ENCODE results near the gene DPP3. TPM values are rescaled to one million over a fixed set of nuclear protein-coding genes. Genes with fewer than 3 reads are reported as not detected.
"Not testable (repeated sequence)": the region's sequence is repeated elsewhere in the genome, so short reads cannot be mapped to it uniquely, and the experiment has no call there.

Gene DPP3
- 51.1 TPM for polyA plus RNA-seq (2013, experiment 1 of 2)
- 46.3 TPM for polyA plus RNA-seq (2013, experiment 2 of 2)

DNA sequence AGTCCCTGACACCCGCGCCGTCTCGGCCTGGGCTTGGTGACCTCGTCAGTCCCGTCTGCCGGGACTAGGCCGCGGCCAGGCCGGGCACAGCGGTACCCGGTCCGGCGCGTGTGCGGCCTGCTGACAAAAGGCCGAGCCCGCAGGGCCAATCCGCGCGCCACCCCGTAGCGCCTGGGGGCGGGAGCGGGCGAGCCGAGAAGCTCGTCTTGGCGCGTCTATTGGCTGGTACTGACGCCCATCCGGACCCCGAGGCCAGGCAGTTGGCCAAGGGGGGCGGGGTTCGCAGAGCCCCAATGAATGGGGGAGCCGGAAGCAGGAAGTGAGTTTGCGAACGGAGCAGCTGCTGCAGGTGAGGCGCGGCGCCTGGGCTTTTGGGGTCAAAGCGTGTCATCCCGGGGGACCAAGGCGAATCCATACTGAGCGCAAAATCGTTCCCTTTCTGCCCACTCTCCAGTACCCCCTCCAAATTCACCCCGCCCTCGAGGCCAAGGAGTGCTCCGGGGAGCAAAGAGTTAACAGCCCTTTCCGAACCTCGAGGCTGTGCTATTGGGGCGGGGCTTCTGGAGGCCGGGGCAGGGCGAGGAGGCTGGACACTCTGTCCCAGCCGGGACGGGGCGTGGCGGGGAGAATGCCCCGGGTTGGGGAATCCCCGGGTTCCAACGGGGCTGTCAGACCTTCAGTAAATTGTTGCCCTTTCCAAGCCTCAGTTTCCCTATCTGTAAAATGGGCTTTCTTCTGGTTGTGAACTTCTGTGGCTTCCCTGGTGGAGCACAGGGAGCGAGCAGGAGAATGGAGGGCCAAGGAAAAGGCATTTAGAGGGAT is at the start of gene DPP3:
TSS of gene DPP3 (plus strand) at position 318 of the 822 bp plus-strand sequence. CDS start 1,767 bp downstream, outside the sequence.
- Histone ChIP-seq H3K4me3 (ENCODE audit: low read length) (peak within 1 kb of the TSS; percentile 85), H3K9me3 (ENCODE audit: insufficient read depth, low read depth, low read length) (no peaks in the 10 kb centered on the region), H3K9ac (ENCODE audit: low read depth, low read length) (peak within 1 kb of the TSS; percentile 92), H3K4me1 (ENCODE audit: insufficient read depth, low read length) (peaks cover 3% of the 10 kb centered on the region; the same call in 1 of the 2 replicates), H3K27me3 (ENCODE audit: insufficient read depth, low read length) (no peaks in the 10 kb centered on the region), H3K27ac (ENCODE audit: low read depth, low read length) (peak within 1 kb of the TSS; percentile 96), H3K36me3 (ENCODE audit: insufficient read depth, low read length) (peaks cover 12% of the 10 kb centered on the region)
- WGBS = under 1% methylated on average over 62 of the region's 62 CpGs

- peaks cover 26% of the 10 kb centered on the region for H3K36me3 ChIP-seq (ENCODE audit: insufficient read depth, low read length)
- H3K4me1 ChIP-seq (ENCODE audit: insufficient read depth, low read length); H3K9ac ChIP-seq (ENCODE audit: low read depth, low read length); H3K4me3 ChIP-seq (ENCODE audit: low read length); H3K27me3 ChIP-seq (ENCODE audit: insufficient read depth, low read length); H3K27ac ChIP-seq (ENCODE audit: low read depth, low read length); H3K9me3 ChIP-seq (ENCODE audit: insufficient read depth, low read depth, low read length): not testable (repeated sequence)
These were observed 48.9 kb upstream of the DPP3 start for GRCh38 chr11:66431287-66431686.

- H3K4me3 ChIP-seq (ENCODE audit: low read length); H3K9ac ChIP-seq (ENCODE audit: low read depth, low read length); H3K4me1 ChIP-seq (ENCODE audit: insufficient read depth, low read length); H3K27ac ChIP-seq (ENCODE audit: low read depth, low read length); H3K9me3 ChIP-seq (ENCODE audit: insufficient read depth, low read depth, low read length); H3K27me3 ChIP-seq (ENCODE audit: insufficient read depth, low read length): not testable (repeated sequence)
- peaks cover 32% of the 10 kb centered on the region for H3K36me3 ChIP-seq (ENCODE audit: insufficient read depth, low read length)
- 86% methylated on average over 8 of the region's 8 CpGs for WGBS
These were observed 48.3 kb upstream of the DPP3 start for GRCh38 chr11:66431871-66432329.

DNA sequence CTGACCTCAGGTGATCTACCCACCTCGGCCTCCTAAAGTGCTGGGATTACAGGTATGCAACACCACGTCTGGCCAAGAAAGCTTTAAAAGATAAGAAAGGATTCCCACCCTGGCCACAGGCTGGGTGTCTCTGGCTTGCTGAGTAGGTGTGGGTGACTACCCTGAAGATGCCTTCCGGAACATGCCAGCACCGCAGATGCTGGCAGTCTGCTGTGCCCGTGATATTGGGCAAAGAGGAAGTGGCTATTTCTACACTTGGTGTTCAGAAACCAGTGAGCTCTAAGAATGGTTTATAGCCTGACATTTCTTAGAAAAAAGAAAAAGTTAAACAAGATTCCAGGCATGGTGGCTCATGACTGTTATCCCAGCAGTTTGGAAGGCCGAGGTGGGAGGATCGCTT is 47.6 kb upstream of the DPP3 start:
- Histone ChIP-seq H3K4me1 (ENCODE audit: insufficient read depth, low read length) (no peaks in the 10 kb centered on the region), H3K9ac (ENCODE audit: low read depth, low read length) (no peak overlapping the region)
- 90% methylated on average over 7 of the region's 7 CpGs for WGBS

DNA sequence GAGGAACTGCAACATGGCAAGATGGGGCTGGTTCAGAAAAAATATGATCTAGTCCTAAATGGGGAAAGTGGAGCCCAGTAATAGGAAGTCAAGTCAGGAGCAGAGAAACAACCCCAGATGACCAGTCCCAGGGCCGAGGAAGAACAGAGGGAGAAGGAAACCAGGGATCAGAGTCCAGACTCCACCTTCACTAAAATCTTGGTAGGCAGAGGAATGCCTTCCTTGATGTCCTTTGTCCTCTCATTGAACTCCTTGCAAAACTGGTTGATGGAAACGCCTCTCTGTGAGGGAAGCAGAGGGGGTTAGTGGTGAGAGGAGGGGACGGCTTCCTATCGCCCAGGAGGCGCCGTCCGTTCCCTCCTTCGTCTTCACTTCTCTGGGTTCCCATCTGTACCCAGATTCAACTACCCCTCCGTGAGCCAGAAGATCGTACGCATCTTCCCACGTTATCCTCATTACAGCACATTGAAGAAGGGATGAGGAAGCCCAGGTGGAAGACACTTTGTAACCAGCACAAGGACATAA is 42.2 kb upstream of the DPP3 start:
- H3K4me3 ChIP-seq (ENCODE audit: low read length) = peak overlapping the region; percentile 71
- H3K27me3 ChIP-seq (ENCODE audit: insufficient read depth, low read length) = no peaks in the 10 kb centered on the region
- H3K9ac ChIP-seq (ENCODE audit: low read depth, low read length) = peak overlapping the region; percentile 88
- peaks cover 28% of the 10 kb centered on the region for H3K36me3 ChIP-seq (ENCODE audit: insufficient read depth, low read length)
- no peaks in the 10 kb centered on the region for H3K4me1 ChIP-seq (ENCODE audit: insufficient read depth, low read length)
- H3K9me3 ChIP-seq (ENCODE audit: insufficient read depth, low read depth, low read length) = peaks cover 7% of the 10 kb centered on the region; the same call in 1 of the 2 replicates
- H3K27ac ChIP-seq (ENCODE audit: low read depth, low read length) = peak overlapping the region; percentile 87
- WGBS = 6% methylated on average over 11 of the region's 12 CpGs

More for the DNA sequence above, 47.6 kb upstream of the DPP3 start:
- H3K36me3 ChIP-seq (ENCODE audit: insufficient read depth, low read length) = peaks cover 36% of the 10 kb centered on the region
- no peaks in the 10 kb centered on the region for H3K9me3 ChIP-seq (ENCODE audit: insufficient read depth, low read depth, low read length)
- no peaks in the 10 kb centered on the region for H3K27me3 ChIP-seq (ENCODE audit: insufficient read depth, low read length)
- no peak overlapping the region for H3K27ac ChIP-seq (ENCODE audit: low read depth, low read length)
- no peak overlapping the region for H3K4me3 ChIP-seq (ENCODE audit: low read length)

DNA sequence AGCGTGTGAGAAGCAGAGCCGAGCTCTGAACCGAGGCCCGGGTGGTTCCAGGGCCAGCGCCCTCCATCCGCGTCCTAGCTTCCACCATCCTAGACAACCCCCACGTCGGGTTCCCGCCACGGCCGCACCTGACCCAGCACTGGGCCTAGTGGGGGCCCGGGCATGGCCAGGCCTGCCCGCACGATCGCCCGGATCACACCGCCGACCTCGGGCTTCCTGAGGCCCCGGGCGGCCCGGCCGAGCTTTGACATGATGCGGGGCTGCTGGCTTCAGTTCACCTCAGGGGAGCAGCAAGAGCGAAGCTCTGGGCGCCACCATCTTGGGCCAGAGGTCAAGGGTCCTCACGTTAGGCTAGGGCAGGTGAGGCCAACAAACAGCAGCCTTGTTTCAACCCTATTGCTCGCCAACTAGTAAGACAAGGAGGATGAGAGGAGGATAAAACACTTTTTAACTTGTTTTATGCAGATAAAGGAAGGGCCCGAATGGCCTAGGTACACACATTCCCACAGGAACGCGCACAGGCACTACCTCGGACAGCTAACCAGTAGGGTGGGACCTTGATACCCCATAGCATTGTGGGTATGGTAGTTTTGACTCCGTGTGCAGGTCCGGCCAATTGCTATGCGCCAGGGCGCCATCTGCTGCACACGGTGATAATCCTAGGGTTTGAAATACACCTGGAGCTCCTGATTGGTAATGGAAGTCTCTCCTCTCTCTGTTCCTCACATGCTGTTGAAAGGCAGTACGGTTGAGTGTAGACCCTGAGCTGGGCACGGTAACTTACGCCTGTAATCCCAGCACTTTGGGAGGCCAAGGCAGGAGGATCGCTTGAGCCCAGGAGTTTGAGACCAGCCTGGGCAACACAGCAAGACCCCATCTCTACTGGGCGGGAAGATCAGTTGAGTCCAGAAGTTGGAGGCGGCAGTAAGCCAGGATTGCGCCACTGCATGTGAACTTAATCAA is 41.4 kb upstream of the DPP3 start, which contains the start of gene MRPL11:
TSS of gene MRPL11 (minus strand) at position 345 of the 963 bp plus-strand sequence. CDS start at position 251, 94 bp downstream.
- peak within 1 kb of the TSS; percentile 88 for H3K9ac ChIP-seq (ENCODE audit: low read depth, low read length)
- WGBS = 9% methylated on average over 45 of the region's 45 CpGs
- peaks cover 14% of the 10 kb centered on the region for H3K9me3 ChIP-seq (ENCODE audit: insufficient read depth, low read depth, low read length)
- H3K36me3 ChIP-seq (ENCODE audit: insufficient read depth, low read length) = peaks cover 26% of the 10 kb centered on the region
- peak within 1 kb of the TSS; percentile 71 for H3K4me3 ChIP-seq (ENCODE audit: low read length)
- peak within 1 kb of the TSS; percentile 87 for H3K27ac ChIP-seq (ENCODE audit: low read depth, low read length)
- no peaks in the 10 kb centered on the region for H3K4me1 ChIP-seq (ENCODE audit: insufficient read depth, low read length)
- H3K27me3 ChIP-seq (ENCODE audit: insufficient read depth, low read length) = no peaks in the 10 kb centered on the region

DNA sequence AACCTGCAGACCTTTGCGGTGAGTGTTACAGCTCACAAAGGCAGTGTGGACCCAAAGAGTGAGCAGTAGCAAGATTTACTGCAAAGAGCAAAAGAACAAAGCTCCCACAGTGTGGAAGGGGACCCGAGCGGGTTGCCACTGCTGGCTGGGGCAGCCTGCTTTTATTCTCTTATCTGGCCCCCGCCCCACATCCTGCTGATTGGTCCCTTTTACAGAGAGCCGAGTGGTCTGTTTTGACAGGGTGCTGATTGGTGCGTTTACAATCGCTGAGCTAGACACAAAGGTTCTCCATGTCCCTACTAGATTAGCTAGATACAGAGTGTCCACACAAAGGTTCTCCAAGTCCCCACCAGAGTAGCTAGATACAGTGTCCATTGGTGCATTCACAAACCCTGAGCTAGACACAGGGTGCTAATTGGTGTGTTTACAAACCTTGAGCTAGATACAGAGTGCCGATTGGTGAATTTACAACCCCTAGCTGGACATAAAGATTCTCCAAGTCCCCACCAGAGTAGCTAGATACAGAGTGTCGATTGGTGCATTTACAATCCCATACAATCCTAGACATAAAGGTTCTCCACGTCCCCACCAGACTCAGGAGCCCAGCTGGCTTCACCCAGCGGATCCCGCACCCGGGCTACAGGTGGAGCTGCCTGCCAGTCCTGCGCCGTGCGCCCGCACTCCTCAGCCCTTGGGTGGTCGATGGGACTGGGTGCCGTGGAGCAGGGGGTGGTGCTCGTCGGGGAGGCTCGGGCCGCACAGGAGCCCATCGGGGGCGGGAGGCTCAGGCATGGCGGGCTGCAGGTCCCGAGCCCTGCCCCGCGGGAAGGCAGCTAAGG is 39.9 kb upstream of the DPP3 start:
- 91% methylated on average over 29 of the region's 29 CpGs for WGBS
- peaks cover 20% of the 10 kb centered on the region for H3K36me3 ChIP-seq (ENCODE audit: insufficient read depth, low read length)
- H3K9me3 ChIP-seq (ENCODE audit: insufficient read depth, low read depth, low read length) = peaks cover 20% of the 10 kb centered on the region
- not testable (repeated sequence) for H3K9ac ChIP-seq (ENCODE audit: low read depth, low read length); H3K4me3 ChIP-seq (ENCODE audit: low read length); H3K4me1 ChIP-seq (ENCODE audit: insufficient read depth, low read length); H3K27me3 ChIP-seq (ENCODE audit: insufficient read depth, low read length); H3K27ac ChIP-seq (ENCODE audit: low read depth, low read length)

DNA sequence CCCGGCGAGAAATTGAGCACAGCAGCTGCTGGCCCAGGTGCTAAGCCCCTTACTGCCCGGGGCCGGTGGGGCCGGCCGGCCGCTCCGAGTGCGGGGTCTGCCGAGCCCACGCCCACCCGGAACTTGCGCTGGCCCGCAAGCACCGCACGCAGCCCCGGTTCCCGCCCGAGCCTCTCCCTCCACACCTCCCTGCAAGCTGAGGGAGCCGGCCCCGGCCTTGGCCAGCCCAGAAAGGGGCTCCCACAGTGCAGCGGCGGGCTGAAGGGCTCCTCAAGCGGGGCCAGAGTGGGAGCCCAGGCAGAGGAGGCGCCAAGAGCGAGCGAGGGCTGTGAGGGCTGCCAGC is 39.3 kb upstream of the DPP3 start:
- peaks cover 14% of the 10 kb centered on the region for H3K36me3 ChIP-seq (ENCODE audit: insufficient read depth, low read length)
- not testable (repeated sequence) for H3K27me3 ChIP-seq (ENCODE audit: insufficient read depth, low read length); H3K27ac ChIP-seq (ENCODE audit: low read depth, low read length); H3K4me1 ChIP-seq (ENCODE audit: insufficient read depth, low read length); H3K4me3 ChIP-seq (ENCODE audit: low read length); H3K9ac ChIP-seq (ENCODE audit: low read depth, low read length)
- 91% methylated on average over 27 of the region's 27 CpGs for WGBS
- H3K9me3 ChIP-seq (ENCODE audit: insufficient read depth, low read depth, low read length) = peaks cover 20% of the 10 kb centered on the region

DNA sequence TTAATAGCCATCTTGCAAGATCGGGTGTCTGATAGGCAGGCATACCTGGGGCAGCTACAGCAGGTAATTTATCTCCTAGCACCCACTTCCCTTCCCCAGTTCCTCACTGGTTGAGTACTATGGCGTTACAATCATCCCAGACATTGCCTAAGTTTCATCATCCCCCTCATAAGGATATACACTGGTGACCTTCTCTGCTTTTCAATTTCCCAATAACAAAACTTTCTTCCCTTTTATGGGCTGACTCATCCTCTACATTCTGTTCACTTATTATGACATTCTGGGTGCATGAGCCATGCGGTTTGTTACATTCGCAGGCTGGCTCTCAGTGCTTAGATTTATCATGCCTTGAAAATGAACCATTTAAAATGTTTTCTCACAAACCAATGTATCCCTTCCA is 36.6 kb upstream of the DPP3 start:
- Histone ChIP-seq H3K27me3 (ENCODE audit: insufficient read depth, low read length) (no peaks in the 10 kb centered on the region), H3K4me1 (ENCODE audit: insufficient read depth, low read length) (no peaks in the 10 kb centered on the region), H3K4me3 (ENCODE audit: low read length) (no peak overlapping the region), H3K27ac (ENCODE audit: low read depth, low read length) (no peak overlapping the region), H3K9ac (ENCODE audit: low read depth, low read length) (no peak overlapping the region), H3K36me3 (ENCODE audit: insufficient read depth, low read length) (no peaks in the 10 kb centered on the region), H3K9me3 (ENCODE audit: insufficient read depth, low read depth, low read length) (peaks cover 20% of the 10 kb centered on the region)
- WGBS = 95% methylated on average over 4 of the region's 4 CpGs

- Histone ChIP-seq H3K36me3 (ENCODE audit: insufficient read depth, low read length) (no peaks in the 10 kb centered on the region), H3K9ac (ENCODE audit: low read depth, low read length) (no peak overlapping the region), H3K27me3 (ENCODE audit: insufficient read depth, low read length) (no peaks in the 10 kb centered on the region), H3K4me1 (ENCODE audit: insufficient read depth, low read length) (no peaks in the 10 kb centered on the region), H3K27ac (ENCODE audit: low read depth, low read length) (no peak overlapping the region), H3K9me3 (ENCODE audit: insufficient read depth, low read depth, low read length) (peaks cover 20% of the 10 kb centered on the region), H3K4me3 (ENCODE audit: low read length) (no peak overlapping the region)
These were observed 33.2 kb upstream of the DPP3 start for GRCh38 chr11:66447012-66447411.

Measured in HUES64 (cell line).